IPS-18a (cell line): ENCODE measurements around the gene ZNF385B.

ENCODE experiments used
- H3K27ac ChIP-seq: one replicate; pipeline ENCODE4 v1.5.1; 2013; ENCODE audit warnings: low read length
- H3K27me3 ChIP-seq: one replicate; pipeline ENCODE4 v1.6.1; 2013; ENCODE audit warnings: mild to moderate bottlenecking, low read length; ENCODE audit not compliant: control insufficient read depth, insufficient read depth
- H3K36me3 ChIP-seq: one replicate; pipeline ENCODE4 v1.6.1; 2013; ENCODE audit warnings: low read depth, low read length; ENCODE audit not compliant: control insufficient read depth
- H3K4me1 ChIP-seq: one replicate; pipeline ENCODE4 v1.6.1; 2013; ENCODE audit warnings: low read depth, low read length; ENCODE audit not compliant: control insufficient read depth
- H3K4me3 ChIP-seq: one replicate; pipeline ENCODE4 v1.5.1; 2013; ENCODE audit warnings: low read length
- H3K9ac ChIP-seq: one replicate; pipeline ENCODE4 v1.6.1; 2013; ENCODE audit warnings: mild to moderate bottlenecking, low read length, moderate library complexity
- H3K9me3 ChIP-seq: one replicate; pipeline ENCODE4 v1.6.1; 2013; ENCODE audit warnings: low read depth, low read length; ENCODE audit not compliant: control insufficient read depth

ZNF385B gene

DNA sequence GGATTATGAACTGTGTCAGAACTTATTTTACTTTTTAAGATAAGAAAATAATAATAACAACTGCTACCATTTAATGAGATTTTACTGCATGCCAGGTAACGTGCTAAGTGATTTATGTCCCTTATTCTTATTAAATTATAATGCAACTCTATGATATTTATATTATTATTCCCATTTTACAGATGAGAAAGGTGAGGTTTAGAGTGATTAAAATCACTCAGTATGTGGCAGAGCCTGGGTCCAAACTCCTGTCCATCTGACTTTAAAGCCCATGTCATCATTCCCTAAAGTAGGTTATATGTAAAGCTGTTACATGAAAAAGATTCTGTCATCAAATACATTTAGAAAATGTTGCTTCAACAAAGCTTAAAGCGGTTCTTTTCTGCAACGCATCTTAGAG lies 308.0 kb downstream of the ZNF385B start:
- H3K27ac ChIP-seq: no peak overlapping the region
- no peaks in the 10 kb centered on the region for H3K36me3 ChIP-seq
- H3K4me3 ChIP-seq: no peak overlapping the region
- peaks cover 21% of the 10 kb centered on the region for H3K27me3 ChIP-seq
- H3K9me3 ChIP-seq: no peaks in the 10 kb centered on the region
- H3K9ac ChIP-seq: no peak overlapping the region
- H3K4me1 ChIP-seq: peaks cover 25% of the 10 kb centered on the region

DNA sequence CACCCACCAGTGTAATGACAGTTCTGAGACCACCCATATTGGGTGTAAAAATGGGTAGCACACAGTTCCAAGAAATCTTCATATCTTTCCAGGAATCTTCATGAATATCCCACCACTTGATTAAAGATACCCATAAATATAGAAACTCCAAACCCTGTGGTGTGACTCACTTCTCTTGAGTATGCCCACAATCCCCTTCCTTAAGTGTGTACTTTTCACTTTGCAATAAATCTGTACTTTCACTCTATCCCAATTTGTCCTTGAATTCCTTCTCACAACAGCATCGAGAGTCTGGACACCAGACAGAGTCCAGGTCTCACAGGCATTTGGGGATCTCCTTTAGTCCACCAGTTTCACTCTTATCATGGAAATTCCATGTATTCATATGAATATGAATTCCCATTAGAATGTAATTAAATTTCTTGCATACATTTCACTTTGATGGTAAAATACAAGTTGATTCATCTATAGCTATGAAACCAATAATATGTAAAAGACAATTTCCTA lies 309.8 kb downstream of the ZNF385B start:
- H3K27ac ChIP-seq: no peak overlapping the region
- peaks cover 25% of the 10 kb centered on the region for H3K4me1 ChIP-seq
- H3K4me3 ChIP-seq: no peak overlapping the region
- peaks cover 34% of the 10 kb centered on the region for H3K27me3 ChIP-seq
- no peaks in the 10 kb centered on the region for H3K9me3 ChIP-seq
- no peaks in the 10 kb centered on the region for H3K36me3 ChIP-seq
- H3K9ac ChIP-seq: no peak overlapping the region

DNA sequence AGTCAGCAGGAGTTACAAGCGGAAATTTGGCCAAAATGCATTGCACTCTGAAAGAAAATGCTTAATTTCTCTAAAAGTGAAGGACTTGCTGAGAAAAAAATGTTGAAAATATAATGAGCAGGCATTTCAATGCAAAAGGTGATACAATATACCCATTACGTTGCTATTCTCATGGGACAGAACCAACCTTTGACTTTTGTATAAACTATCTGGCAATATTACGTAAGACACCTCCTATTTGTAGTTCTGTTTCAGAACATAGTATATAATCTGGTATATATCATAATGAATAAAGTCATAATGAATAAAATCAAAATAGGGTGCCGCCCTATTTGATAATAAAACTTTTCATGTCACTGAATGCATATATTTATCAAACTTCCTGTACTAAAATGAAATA lies 310.6 kb downstream of the ZNF385B start:
- H3K9me3 ChIP-seq: no peaks in the 10 kb centered on the region
- no peak overlapping the region for H3K9ac ChIP-seq
- peaks cover 25% of the 10 kb centered on the region for H3K4me1 ChIP-seq
- H3K36me3 ChIP-seq: no peaks in the 10 kb centered on the region
- peaks cover 34% of the 10 kb centered on the region for H3K27me3 ChIP-seq
- no peak overlapping the region for H3K27ac ChIP-seq
- H3K4me3 ChIP-seq: peak overlapping the region; percentile 15

DNA sequence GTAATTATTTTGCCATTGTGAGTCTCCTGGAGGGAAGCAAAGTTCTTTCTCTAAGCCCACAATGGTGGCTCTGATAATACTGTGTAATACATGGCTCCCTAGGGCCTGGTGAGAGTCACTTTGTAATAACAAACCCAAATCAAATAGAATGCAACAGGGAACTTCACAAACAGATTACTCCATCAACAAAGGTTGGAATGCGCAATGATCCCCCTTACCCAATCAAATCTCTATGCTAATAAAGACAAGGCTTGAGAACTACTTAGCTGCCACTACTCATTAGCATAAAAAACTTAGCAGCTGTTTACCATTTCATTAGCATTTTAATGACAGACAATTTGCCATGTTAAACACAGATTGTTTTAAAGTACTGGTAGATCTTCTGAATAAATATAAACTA lies 311.2 kb downstream of the ZNF385B start:
- H3K4me1 ChIP-seq: peaks cover 25% of the 10 kb centered on the region
- H3K27ac ChIP-seq: no peak overlapping the region
- H3K9me3 ChIP-seq: no peaks in the 10 kb centered on the region
- peaks cover 34% of the 10 kb centered on the region for H3K27me3 ChIP-seq
- no peak overlapping the region for H3K9ac ChIP-seq
- no peaks in the 10 kb centered on the region for H3K36me3 ChIP-seq
- peak overlapping the region; percentile 15 for H3K4me3 ChIP-seq

DNA sequence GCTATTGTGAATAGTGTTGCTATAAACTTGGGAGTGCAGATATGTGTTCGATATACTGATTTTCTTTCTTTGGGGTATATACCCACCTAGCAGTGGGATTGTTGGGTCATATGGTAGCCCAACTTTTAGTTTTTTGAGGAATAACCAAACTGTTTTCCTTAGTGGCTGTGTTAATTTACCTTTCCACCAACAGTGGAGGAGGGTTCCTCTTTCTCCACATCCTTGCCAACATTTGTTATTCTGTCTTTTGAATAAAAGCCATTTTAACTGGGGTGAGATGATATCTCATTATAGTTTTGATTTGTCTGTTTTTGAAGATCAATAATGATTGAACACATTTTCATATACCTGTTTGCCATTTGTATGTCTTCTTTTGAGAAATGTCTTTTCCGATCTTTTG lies 314.8 kb downstream of the ZNF385B start:
- Histone ChIP-seq H3K27ac (no peak overlapping the region), H3K4me1 (peaks cover 20% of the 10 kb centered on the region), H3K27me3 (peaks cover 34% of the 10 kb centered on the region), H3K4me3 (no peak overlapping the region), H3K9ac (no peak overlapping the region), H3K36me3 (no peaks in the 10 kb centered on the region), H3K9me3 (no peaks in the 10 kb centered on the region)

DNA sequence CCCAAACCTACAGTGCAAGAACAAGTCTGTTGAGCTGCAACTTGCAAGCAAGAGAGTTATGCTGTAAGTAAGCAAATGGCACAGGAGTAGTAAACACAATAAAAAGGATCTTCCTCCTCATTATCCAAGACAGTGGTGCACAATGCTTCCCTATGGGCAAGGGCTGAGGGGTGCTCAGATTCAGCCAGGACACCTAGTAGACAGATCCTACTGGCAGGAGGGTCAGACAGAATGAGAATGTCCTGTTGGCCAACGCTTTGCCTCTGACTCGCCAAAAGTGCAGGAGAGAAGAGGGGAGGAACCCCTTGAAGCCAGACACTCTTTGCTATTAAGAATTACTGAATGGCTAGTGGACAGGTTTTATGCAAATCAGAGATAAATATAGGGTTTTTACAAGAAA lies 316.4 kb downstream of the ZNF385B start:
- H3K27ac ChIP-seq: no peak overlapping the region
- H3K4me1 ChIP-seq: peaks cover 6% of the 10 kb centered on the region
- H3K4me3 ChIP-seq: no peak overlapping the region
- H3K9ac ChIP-seq: no peak overlapping the region
- H3K9me3 ChIP-seq: no peaks in the 10 kb centered on the region
- peaks cover 25% of the 10 kb centered on the region for H3K27me3 ChIP-seq
- no peaks in the 10 kb centered on the region for H3K36me3 ChIP-seq

DNA sequence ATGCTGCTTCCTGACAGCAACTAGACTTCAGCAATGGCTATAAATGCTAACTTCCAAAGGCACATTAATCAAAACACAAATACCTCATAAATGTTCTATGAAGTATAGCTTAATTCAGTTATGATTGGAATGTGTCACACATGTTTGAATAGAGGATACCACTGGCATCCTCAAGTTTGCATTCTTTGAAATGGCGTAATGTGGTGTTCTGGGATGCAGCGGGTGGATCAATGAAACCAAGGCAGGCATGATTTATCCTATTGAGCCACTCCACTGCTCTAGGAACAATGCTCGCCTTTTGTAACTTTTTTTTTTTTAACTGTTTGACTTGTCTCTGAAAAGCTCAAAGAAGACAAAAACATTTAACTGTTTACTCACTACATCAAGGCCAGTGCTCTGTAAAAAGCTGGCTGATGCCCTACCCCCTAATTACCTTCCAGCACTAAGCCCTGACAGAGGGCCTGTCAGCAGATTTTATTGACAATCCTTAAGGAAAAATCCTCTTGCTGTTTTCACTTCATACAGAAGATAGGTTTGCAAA lies 318.0 kb downstream of the ZNF385B start:
- Histone ChIP-seq H3K27ac (no peak overlapping the region), H3K36me3 (no peaks in the 10 kb centered on the region), H3K27me3 (peaks cover 13% of the 10 kb centered on the region), H3K4me1 (no peaks in the 10 kb centered on the region), H3K9me3 (no peaks in the 10 kb centered on the region), H3K9ac (no peak overlapping the region), H3K4me3 (no peak overlapping the region)

DNA sequence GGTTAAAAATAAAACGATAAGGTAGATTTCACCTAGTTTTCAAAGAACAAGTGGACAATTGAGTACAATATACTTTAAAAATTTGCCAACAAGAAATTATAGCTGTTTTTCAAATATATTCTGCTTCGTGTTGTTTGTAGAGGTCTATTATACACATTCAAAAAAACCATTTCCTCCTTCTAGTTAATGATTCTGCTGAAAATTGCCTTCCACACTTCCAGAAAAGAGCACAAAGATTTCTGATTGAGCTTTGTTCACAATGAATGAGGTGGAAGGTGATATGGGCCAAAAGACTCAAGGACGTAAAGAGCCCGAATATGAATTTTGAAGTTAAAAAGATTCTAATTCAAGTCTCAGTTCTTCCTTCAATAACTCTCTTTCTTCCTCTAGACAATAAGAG lies 319.8 kb downstream of the ZNF385B start:
- no peak overlapping the region for H3K4me3 ChIP-seq
- H3K27me3 ChIP-seq: no peaks in the 10 kb centered on the region
- H3K9ac ChIP-seq: no peak overlapping the region
- no peak overlapping the region for H3K27ac ChIP-seq
- no peaks in the 10 kb centered on the region for H3K4me1 ChIP-seq
- no peaks in the 10 kb centered on the region for H3K9me3 ChIP-seq
- H3K36me3 ChIP-seq: no peaks in the 10 kb centered on the region

DNA sequence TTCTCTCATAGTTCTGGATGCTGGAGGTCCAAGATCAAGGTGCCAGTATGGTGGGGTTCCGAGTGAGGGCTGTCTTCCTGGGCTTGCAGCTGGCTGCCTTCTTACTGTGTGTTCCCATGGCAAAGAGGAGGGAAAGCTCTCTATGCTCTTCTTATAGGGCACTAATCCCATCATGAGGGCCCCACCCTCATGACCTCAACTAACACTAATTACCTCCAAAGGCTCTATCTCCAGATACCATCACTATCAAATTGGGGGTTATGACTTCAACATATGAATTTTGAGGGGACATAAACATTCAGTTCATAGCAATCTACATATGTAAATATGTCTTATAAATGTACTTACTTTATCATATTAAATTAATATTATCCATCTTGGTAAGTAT lies 322.3 kb downstream of the ZNF385B start:
- H3K4me1 ChIP-seq: no peaks in the 10 kb centered on the region
- no peak overlapping the region for H3K27ac ChIP-seq
- H3K27me3 ChIP-seq: no peaks in the 10 kb centered on the region
- no peak overlapping the region for H3K9ac ChIP-seq
- H3K4me3 ChIP-seq: no peak overlapping the region
- no peaks in the 10 kb centered on the region for H3K9me3 ChIP-seq
- H3K36me3 ChIP-seq: no peaks in the 10 kb centered on the region

DNA sequence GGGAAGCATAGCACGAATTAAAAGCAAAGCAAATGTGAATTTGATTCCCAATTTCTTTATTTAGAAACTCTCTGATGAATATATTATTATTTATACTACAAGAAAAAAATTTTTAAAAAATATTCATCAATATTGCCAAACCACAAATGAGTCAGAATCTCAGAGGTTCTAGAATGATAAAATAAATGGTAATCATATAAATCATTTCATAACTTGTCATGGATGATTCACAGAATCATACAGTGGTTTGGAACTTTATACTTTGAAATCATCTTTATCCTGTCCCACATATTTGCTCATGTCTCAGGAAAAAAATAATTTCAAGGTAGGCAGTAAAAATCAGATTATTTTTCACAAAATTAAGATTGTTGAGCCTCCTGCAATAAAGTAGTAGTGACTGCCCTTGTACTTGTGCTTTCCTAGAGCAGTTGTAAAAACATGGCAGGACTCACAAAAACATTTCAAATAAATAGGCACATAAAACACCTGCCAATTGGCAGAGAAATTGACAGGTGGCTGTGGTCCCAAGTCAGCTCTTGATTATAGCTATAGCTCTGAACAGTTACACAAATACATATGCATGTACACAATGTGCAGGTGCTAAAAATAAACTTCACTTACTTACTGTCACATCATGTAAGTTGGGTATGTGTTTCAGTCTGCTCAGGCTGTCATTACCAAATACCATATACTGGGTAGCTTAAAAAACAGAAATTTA lies 322.8 kb downstream of the ZNF385B start:
- Histone ChIP-seq H3K27me3 (no peaks in the 10 kb centered on the region), H3K4me3 (no peak overlapping the region), H3K27ac (no peak overlapping the region), H3K9me3 (no peaks in the 10 kb centered on the region), H3K4me1 (no peaks in the 10 kb centered on the region), H3K9ac (no peak overlapping the region), H3K36me3 (no peaks in the 10 kb centered on the region)

DNA sequence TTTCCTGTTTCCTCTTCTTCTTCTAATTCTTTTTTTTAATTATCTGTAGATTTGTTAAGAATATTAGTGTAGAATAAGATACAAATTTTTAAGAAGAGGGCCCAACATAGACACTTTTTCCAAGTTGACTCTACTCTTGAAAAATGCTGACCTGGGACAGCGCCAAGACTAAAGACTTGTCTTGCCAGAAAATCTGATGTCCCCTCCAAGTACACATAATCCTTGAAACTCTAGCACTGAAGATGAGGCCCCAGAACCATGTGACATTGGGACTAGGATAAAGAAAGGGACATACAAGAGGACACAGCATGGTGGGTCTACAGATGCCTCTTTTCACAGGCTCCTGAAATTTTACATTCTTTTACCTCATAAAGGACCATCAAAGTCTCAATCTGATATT lies 325.2 kb downstream of the ZNF385B start:
- H3K36me3 ChIP-seq: no peaks in the 10 kb centered on the region
- no peak overlapping the region for H3K4me3 ChIP-seq
- H3K9me3 ChIP-seq: no peaks in the 10 kb centered on the region
- no peak overlapping the region for H3K9ac ChIP-seq
- H3K27me3 ChIP-seq: no peaks in the 10 kb centered on the region
- H3K27ac ChIP-seq: no peak overlapping the region
- H3K4me1 ChIP-seq: peaks cover 4% of the 10 kb centered on the region

DNA sequence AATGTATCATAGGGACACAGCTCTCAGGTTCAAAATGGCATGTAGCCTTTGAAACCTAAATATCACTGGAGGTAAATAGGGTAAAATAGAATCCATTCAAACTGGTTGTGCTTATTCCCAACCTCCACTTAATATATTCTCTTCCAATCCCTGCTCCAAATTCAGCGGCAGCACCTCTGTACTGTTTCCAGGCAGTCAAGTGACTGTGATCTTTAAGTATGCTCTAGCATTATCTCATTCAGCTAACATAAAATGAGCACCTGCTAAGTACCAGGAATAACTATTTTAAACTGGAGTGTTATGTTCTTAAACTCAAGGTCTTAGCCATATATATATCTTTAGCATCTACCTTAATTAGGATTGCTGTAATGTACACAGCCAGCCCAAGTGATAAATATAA lies 327.5 kb downstream of the ZNF385B start:
- Histone ChIP-seq H3K27me3 (no peaks in the 10 kb centered on the region), H3K9me3 (no peaks in the 10 kb centered on the region), H3K4me3 (no peak overlapping the region), H3K27ac (no peak overlapping the region), H3K4me1 (peaks cover 4% of the 10 kb centered on the region), H3K36me3 (no peaks in the 10 kb centered on the region), H3K9ac (no peak overlapping the region)
